H1 (cell line): ENCODE results near the gene UBE2D3. TPM values are rescaled to one million over a fixed set of nuclear protein-coding genes. Genes with fewer than 3 reads are reported as not detected.

Experiments used
- CTCF ChIA-PET: fragments of 300-600 bp; sonication (Branson Sonifier 250); formaldehyde crosslinking; loops from one replicate; lab custom pipeline; 2021; ENCODE audit not compliant: partially characterized antibody; lab: Charles Lee
- POLR2A ChIA-PET: fragments of 300-600 bp; sonication (Branson Sonifier 250); formaldehyde crosslinking; loops from one replicate; lab custom pipeline; 2021; ENCODE audit warnings: inconsistent platforms; ENCODE audit not compliant: partially characterized antibody; lab: Charles Lee
- DNase-seq, 2 experiments: peaks; one replicate each; pipeline versions ENCODE4 v3.0.0 to v3.0.0-alpha.2; 2010 to 2022; ENCODE audit warnings: low spot score in 2 of 2, low read depth in 1 of 2, mixed read lengths in 1 of 2
- FAIRE-seq: peaks from 2 replicates; lab custom pipeline; 2011; peaks lifted over from hg19 to GRCh38; lab: Jason Lieb, UNC
- H2AFZ ChIP-seq: 2 replicates; pipeline ENCODE4 v1.8.1; 2012; ENCODE audit warnings: low read length, inconsistent platforms
- H2AK5ac ChIP-seq: 2 replicates; pipeline ENCODE4 v1.6.1; 2013; ENCODE audit warnings: low read depth, low read length
- H2BK120ac ChIP-seq: replicated peaks from 2 replicates; pipeline ENCODE3; 2013; ENCODE audit warnings: low read depth, low read length, inconsistent platforms
- H2BK12ac ChIP-seq: 2 replicates; pipeline ENCODE4 v1.6.1; 2013; ENCODE audit warnings: low read depth, low read length
- H2BK15ac ChIP-seq: 2 replicates; pipeline ENCODE4 v1.6.1; 2013; ENCODE audit warnings: low read length
- H2BK20ac ChIP-seq: 2 replicates; pipeline ENCODE4 v1.6.1; 2013; ENCODE audit warnings: low read length
- H2BK5ac ChIP-seq: 2 replicates; pipeline ENCODE4 v1.6.1; 2013; ENCODE audit warnings: low read depth, low read length
- H3K14ac ChIP-seq: 2 replicates; pipeline ENCODE4 v1.6.1; 2013; ENCODE audit warnings: inconsistent platforms; ENCODE audit not compliant: insufficient read length
- H3K18ac ChIP-seq: 2 replicates; pipeline ENCODE4 v1.6.1; 2013; ENCODE audit warnings: low read length; ENCODE audit errors: extremely low read depth
- H3K23ac ChIP-seq: 2 replicates; pipeline ENCODE4 v1.6.1; 2013; ENCODE audit warnings: inconsistent platforms; ENCODE audit not compliant: insufficient read length
- H3K23me2 ChIP-seq: 2 replicates; pipeline ENCODE4 v1.6.1; 2013; ENCODE audit warnings: low read depth, low read length
- H3K27ac ChIP-seq: 2 replicates; pipeline ENCODE4 v1.6.1; 2011; ENCODE audit warnings: low read depth, low read length, inconsistent platforms
- H3K27me3 ChIP-seq, 4 experiments: replicated peaks in 1 of 4; 1 replicate in 1 of 4; 2 replicates in 3 of 4; pipeline versions ENCODE4 v1.6.1 to v1.8.1; 2011 to 2013; ENCODE audit warnings: low read length in 3 of 4, mild to moderate bottlenecking in 3 of 4, inconsistent platforms in 2 of 4, mixed read lengths in 2 of 4, moderate library complexity in 1 of 4; ENCODE audit not compliant: control insufficient read depth in 3 of 4, insufficient read depth in 3 of 4; ENCODE audit errors: extremely low read depth in 1 of 4
- H3K36me3 ChIP-seq, 4 experiments: 2 replicates each; pipeline versions ENCODE4 v1.6.1 to v1.8.1; 2011 to 2013; ENCODE audit warnings: mild to moderate bottlenecking in 4 of 4, low read length in 3 of 4, moderate library complexity in 2 of 4, control low read depth in 1 of 4, inconsistent platforms in 1 of 4; ENCODE audit not compliant: insufficient read depth in 4 of 4, control insufficient read depth in 2 of 4
- H3K4ac ChIP-seq: replicated peaks from 2 replicates; pipeline ENCODE3; 2013; ENCODE audit warnings: low read length, low read depth, mixed read lengths, inconsistent platforms; ENCODE audit not compliant: insufficient read length
- H3K4me1 ChIP-seq, 4 experiments: replicated peaks in 1 of 4; 1 replicate in 1 of 4; 2 replicates in 3 of 4; pipeline versions ENCODE4 v1.6.1 to v1.8.1; 2011 to 2013; ENCODE audit warnings: low read length in 3 of 4, inconsistent platforms in 2 of 4, mixed read lengths in 1 of 4; ENCODE audit not compliant: insufficient read depth in 4 of 4, control insufficient read depth in 3 of 4
- H3K4me2 ChIP-seq, 2 experiments: 2 replicates each; pipeline versions ENCODE4 v1.6.1 to v1.8.1; 2011 to 2013; ENCODE audit warnings: low read depth in 2 of 2, low read length in 2 of 2, control low read depth in 1 of 2, inconsistent platforms in 1 of 2, mild to moderate bottlenecking in 1 of 2; ENCODE audit not compliant: insufficient read depth in 1 of 2
- H3K4me3 ChIP-seq, 4 experiments: fragments of 200-600, 300-600 bp in 1 of 4; sonication (generic), shearing (Covaris generic), sonication (Bioruptor Twin) in 1 of 4; 2 replicates each; pipeline versions ENCODE4 v1.5.1 to v1.8.1; 2011 to 2016; ENCODE audit warnings: low read length in 4 of 4, low read depth in 3 of 4, control low read depth in 2 of 4, inconsistent platforms in 2 of 4, mild to moderate bottlenecking in 2 of 4, mixed read lengths in 1 of 4, moderate library complexity in 1 of 4; ENCODE audit not compliant: insufficient read depth in 2 of 4; ENCODE audit errors: extremely low read depth in 1 of 4
- H3K56ac ChIP-seq: replicated peaks from 2 replicates; pipeline ENCODE3; 2013; ENCODE audit warnings: low read depth, mild to moderate bottlenecking, mixed read lengths, low read length, inconsistent platforms; ENCODE audit not compliant: insufficient read length
- H3K79me1 ChIP-seq: 2 replicates; pipeline ENCODE4 v1.6.1; 2013; ENCODE audit warnings: low read depth, low read length, control low read depth
- H3K79me2 ChIP-seq, 2 experiments: 2 replicates each; pipeline versions ENCODE4 v1.6.1 to v1.8.1; 2012 to 2013; ENCODE audit warnings: low read length in 2 of 2, mild to moderate bottlenecking in 2 of 2, inconsistent platforms in 1 of 2; ENCODE audit not compliant: insufficient read depth in 2 of 2, control insufficient read depth in 1 of 2
- H3K9ac ChIP-seq, 4 experiments: replicated peaks in 1 of 4; 1 replicate in 1 of 4; 2 replicates in 3 of 4; pipeline versions ENCODE4 v1.6.1 to v1.8.1; 2011 to 2013; ENCODE audit warnings: low read depth in 3 of 4, low read length in 3 of 4, control low read depth in 2 of 4, mild to moderate bottlenecking in 2 of 4, moderate library complexity in 2 of 4, inconsistent platforms in 1 of 4; ENCODE audit errors: extremely low read depth in 1 of 4
- H3K9me3 ChIP-seq, 2 experiments: 2 replicates each; pipeline versions ENCODE4 v1.6.1 to v1.8.1; 2012 to 2013; ENCODE audit warnings: mild to moderate bottlenecking in 2 of 2, moderate library complexity in 2 of 2, control low read depth in 1 of 2, inconsistent platforms in 1 of 2, low read depth in 1 of 2, low read length in 1 of 2, mixed read lengths in 1 of 2; ENCODE audit not compliant: insufficient read depth in 2 of 2
- H4K20me1 ChIP-seq, 2 experiments: replicated peaks in 1 of 2; 2 replicates each; pipeline versions ENCODE3 to v1.8.1; 2011 to 2013; ENCODE audit warnings: inconsistent platforms in 2 of 2, low read length in 2 of 2, mild to moderate bottlenecking in 1 of 2; ENCODE audit not compliant: insufficient read depth in 2 of 2, control insufficient read depth in 1 of 2
- H4K5ac ChIP-seq: 2 replicates; pipeline ENCODE4 v1.6.1; 2013; ENCODE audit warnings: low read length, low read depth, mixed read lengths, inconsistent platforms; ENCODE audit not compliant: insufficient read length
- H4K8ac ChIP-seq: 2 replicates; pipeline ENCODE4 v1.8.0; 2013; ENCODE audit warnings: mild to moderate bottlenecking, moderate library complexity, low read length, inconsistent platforms; ENCODE audit not compliant: insufficient read depth; ENCODE audit errors: extremely low read depth
- H4K91ac ChIP-seq: replicated peaks from 2 replicates; pipeline ENCODE3; 2013; ENCODE audit warnings: low read length, mixed read lengths, inconsistent platforms; ENCODE audit not compliant: insufficient read length
- BCL11A ChIP-seq, 2 experiments: IDR thresholded peaks; one replicate each; pipeline ENCODE4 v1.6.1; 2011; ENCODE audit warnings: low read depth in 2 of 2, low read length in 2 of 2, mild to moderate bottlenecking in 2 of 2
- BRCA1 ChIP-seq: IDR thresholded peaks from 2 replicates; pipeline ENCODE4 v1.6.1; 2012; ENCODE audit warnings: low read depth, low read length, improper control_type of control experiment
- CEBPB ChIP-seq: IDR thresholded peaks from 2 replicates; pipeline ENCODE4 v1.6.1; 2012; ENCODE audit warnings: low read depth, low read length
- EP300 ChIP-seq, 2 experiments: IDR thresholded peaks; 1 replicate in 1 of 2; 2 replicates in 1 of 2; pipeline ENCODE4 v1.6.1; 2011 to 2012; ENCODE audit warnings: low read depth in 2 of 2, low read length in 2 of 2, mild to moderate bottlenecking in 2 of 2, borderline replicate concordance in 1 of 2, inconsistent platforms in 1 of 2, moderate library complexity in 1 of 2
- EZH2 ChIP-seq: fragments of 200-600 bp; sonication (generic); IDR thresholded peaks from 2 replicates; pipeline ENCODE4 v1.7.1; 2012; ENCODE audit warnings: low read depth, mild to moderate bottlenecking, moderate library complexity, low read length, inconsistent platforms; ENCODE audit not compliant: severe bottlenecking
- FOSL1 ChIP-seq: IDR thresholded peaks from 2 replicates; pipeline ENCODE4 v1.6.1; 2011; ENCODE audit warnings: mild to moderate bottlenecking, low read depth, low read length, moderate library complexity; ENCODE audit not compliant: insufficient read depth
- GABPA ChIP-seq: IDR thresholded peaks from 2 replicates; pipeline ENCODE4 v1.6.1; 2011; ENCODE audit warnings: mild to moderate bottlenecking, low read length, moderate library complexity, borderline replicate concordance; ENCODE audit not compliant: insufficient read depth
- JUND ChIP-seq: IDR thresholded peaks from 2 replicates; pipeline ENCODE4 v1.6.1; 2011; ENCODE audit warnings: mild to moderate bottlenecking, improper control_type of control experiment, low read length
- POLR2AphosphoS5 ChIP-seq: IDR thresholded peaks from 2 replicates; pipeline ENCODE4 v1.6.1; 2011; ENCODE audit warnings: low read depth, low read length
- RFX5 ChIP-seq: IDR thresholded peaks from 2 replicates; pipeline ENCODE4 v1.6.1; 2011; ENCODE audit warnings: low read depth, low read length, improper control_type of control experiment, borderline replicate concordance
- TAF1 ChIP-seq: IDR thresholded peaks from 2 replicates; pipeline ENCODE4 v1.6.1; 2011; ENCODE audit warnings: mild to moderate bottlenecking, low read depth, low read length
- TEAD4 ChIP-seq: IDR thresholded peaks from 2 replicates; pipeline ENCODE4 v1.6.1; 2012; ENCODE audit warnings: low read depth, low read length, inconsistent platforms, mixed read lengths
- WGBS, 2 experiments: shearing (Covaris generic) in 1 of 2; methylation state at CpG; one replicate each; pipeline versions ENCODE4 v1.1.6 to v1.1.7; 2013 to 2015; ENCODE audit warnings: low lambda C conversion rate in 2 of 2, mixed read lengths in 2 of 2, inconsistent platforms in 1 of 2, low coverage in 1 of 2, missing lambda C conversion rate in 1 of 2; ENCODE audit not compliant: insufficient replicate concordance in 2 of 2, insufficient coverage in 1 of 2, insufficient read length in 1 of 2; ENCODE audit errors: extremely low coverage in 1 of 2, missing lambda C conversion rate in 1 of 2; 5-methylcytosine and 5-hydroxymethylcytosine counted together
- polyA plus RNA-seq, 7 experiments: library from polyadenylated mRNA; depleted of rRNA in 3 of 7; stranded (reverse) in 5 of 7; unstranded in 2 of 7; fragments of >200 nt in 5 of 7; fragments of 200-250 nt in 2 of 7; gene quantifications; 1 replicate in 5 of 7; 2 replicates in 1 of 7; 4 replicates in 1 of 7; pipeline versions ENCODE4 v1.2.1 to v1.2.3, GENCODE V29; 2011 to 2013; ENCODE audit warnings: missing spikeins in 2 of 7, mixed read lengths in 2 of 7
- total RNA-seq: library from RNA; stranded (reverse); fragmentation: NEBNext Ultra II Directional; extraction: Animal tissue kit (Norgen Biotek cat#: 25700); gene quantifications from 2 replicates; pipeline ENCODE4 v1.2.1, GENCODE V29; 2021

UBE2D3 gene
- total and polyA plus RNA-seq, 2 of the 8 experiments (the other 6 are each of a cell fraction or from before 2014, with no cell fraction given), result 396 to 544 TPM

- Histone ChIP-seq H4K5ac (no peak overlapping the region), H2BK120ac (no peak overlapping the region), H3K27ac (no peak overlapping the region), H4K20me1 (peaks cover 11 to 13% of the 10 kb centered on the region in 2 experiments), H3K56ac (no peak overlapping the region), H3K36me3 (peaks cover 0 to 55% (median 17%) of the 10 kb centered on the region in 4 experiments; a peak in 4 of 8 replicates), H3K4me2 (no peak overlapping the region), H3K4ac (no peak overlapping the region), H2AK5ac (no peak overlapping the region), H3K79me1 (no peaks in the 10 kb centered on the region), H3K23me2 (no peaks in the 10 kb centered on the region), H4K91ac (no peak overlapping the region), H2BK5ac (no peak overlapping the region), H3K14ac (no peak overlapping the region), H3K4me3 (no peak overlapping the region), H2AFZ (no peak overlapping the region), H3K18ac (no peak overlapping the region), H2BK20ac (no peak overlapping the region), H3K9me3 (no peaks in the 10 kb centered on the region), H2BK15ac (no peak overlapping the region), H2BK12ac (no peak overlapping the region), H3K27me3 (no peaks in the 10 kb centered on the region), H4K8ac (no peak overlapping the region), H3K4me1 (peaks cover 0 to 3% (median 0%) of the 10 kb centered on the region in 4 experiments; a peak in 1 of 7 replicates), H3K79me2 (peaks cover 9 to 95% of the 10 kb centered on the region in 2 experiments), H3K23ac (no peak overlapping the region), H3K9ac (no peak overlapping the region)
- CTCF ChIA-PET, result no interaction called here
- 85% methylated on average over 2 of the region's 2 CpGs; no CpG with 5 or more reads in 1 of the 2 experiments for WGBS, 2 experiments
- FAIRE-seq (no peak), DNase-seq (no peak)
- POLR2A ChIA-PET, result interaction anchor here (1.2 kb wide), 1 partner anchor 16 kb away, joined by 5 read pairs; no protein-coding TSS in a partner anchor
- TF ChIP-seq BCL11A (IDR thresholded peaks at IDR 0.05; ENCODE audit: low read depth in 2 of 2, low read length in 2 of 2) (no peak), FOSL1 (no peak), TEAD4 (no peak), CEBPB (no peak), RFX5 (no peak), TAF1 (no peak), GABPA (no peak), EP300 (IDR thresholded peaks at IDR 0.05; ENCODE audit: borderline replicate concordance in 1 of 2, low read depth in 2 of 2, low read length in 2 of 2) (no peak), POLR2AphosphoS5 (no peak), EZH2 (no peak), JUND (no peak), BRCA1 (no peak)
Observed at GRCh38 chr4:102808009-102808408, 19.3 kb downstream of the UBE2D3 start.
